ENCODE measurements around the gene PRDM1.
A peak's percentile ranks its signal among the peaks of the same experiment; 100 is the strongest.

The PRDM1 gene

GRCh38 chr6:106085984-106086813 is at the start of gene PRDM1:
Gene PRDM1 (plus strand): TSS chr6:106086336. CDS start chr6:106086554, 218 bp downstream.
- no peak for DNase-seq (ENCODE audit: low read depth, low spot score)

GRCh38 chr6:106037060-106037459 is 49.1 kb upstream of the PRDM1 start:
- DNase-seq (ENCODE audit: low read depth, low spot score): no peak

- DNase-seq (ENCODE audit: low read depth, low spot score): no peak
Observed at GRCh38 chr6:106039897-106040592, 46.1 kb upstream of the PRDM1 start.

GRCh38 chr6:106044151-106044550 is 42.0 kb upstream of the PRDM1 start:
- DNase-seq (ENCODE audit: low read depth, low spot score): no peak

- no peak for DNase-seq (ENCODE audit: low read depth, low spot score)
Observed at GRCh38 chr6:106045077-106045476, 41.1 kb upstream of the PRDM1 start.

- DNase-seq (ENCODE audit: low read depth, low spot score): no peak
Observed at GRCh38 chr6:106046116-106046853, 39.9 kb upstream of the PRDM1 start.

- DNase-seq (ENCODE audit: low read depth, low spot score): no peak
Observed at GRCh38 chr6:106046854-106047200, 39.3 kb upstream of the PRDM1 start.

GRCh38 chr6:106048336-106048735 is 37.8 kb upstream of the PRDM1 start:
- DNase-seq (ENCODE audit: low read depth, low spot score): no peak

- no peak for DNase-seq (ENCODE audit: low read depth, low spot score)
Observed at GRCh38 chr6:106050538-106050937, 35.6 kb upstream of the PRDM1 start.

GRCh38 chr6:106051226-106051625 is 34.9 kb upstream of the PRDM1 start:
- DNase-seq (ENCODE audit: low read depth, low spot score): no peak

GRCh38 chr6:106053484-106054205 is 32.5 kb upstream of the PRDM1 start:
- DNase-seq (ENCODE audit: low read depth, low spot score): no peak

- DNase-seq (ENCODE audit: low read depth, low spot score): no peak
Observed at GRCh38 chr6:106055489-106055888, 30.6 kb upstream of the PRDM1 start.

- DNase-seq (ENCODE audit: low read depth, low spot score): no peak
Observed at GRCh38 chr6:106056060-106056745, 29.9 kb upstream of the PRDM1 start.

- no peak for DNase-seq (ENCODE audit: low read depth, low spot score)
Observed at GRCh38 chr6:106056746-106057390, 29.3 kb upstream of the PRDM1 start.

GRCh38 chr6:106059331-106059730 is 26.8 kb upstream of the PRDM1 start:
- no peak for DNase-seq (ENCODE audit: low read depth, low spot score)

- DNase-seq (ENCODE audit: low read depth, low spot score): no peak
Observed at GRCh38 chr6:106060167-106060566, 26.0 kb upstream of the PRDM1 start.

GRCh38 chr6:106063448-106063850 is 22.7 kb upstream of the PRDM1 start:
- no peak for DNase-seq (ENCODE audit: low read depth, low spot score)

GRCh38 chr6:106064142-106064541 is 22.0 kb upstream of the PRDM1 start:
- DNase-seq (ENCODE audit: low read depth, low spot score): no peak

GRCh38 chr6:106064756-106065155 is 21.4 kb upstream of the PRDM1 start:
- no peak for DNase-seq (ENCODE audit: low read depth, low spot score)

GRCh38 chr6:106066989-106067388 is 19.1 kb upstream of the PRDM1 start:
- DNase-seq (ENCODE audit: low read depth, low spot score): no peak

GRCh38 chr6:106069478-106069877 is 16.7 kb upstream of the PRDM1 start:
- peak; percentile 57 for DNase-seq (ENCODE audit: low read depth, low spot score)
